ENCODE data around the gene TXNL4A.

TXNL4A gene

DNA sequence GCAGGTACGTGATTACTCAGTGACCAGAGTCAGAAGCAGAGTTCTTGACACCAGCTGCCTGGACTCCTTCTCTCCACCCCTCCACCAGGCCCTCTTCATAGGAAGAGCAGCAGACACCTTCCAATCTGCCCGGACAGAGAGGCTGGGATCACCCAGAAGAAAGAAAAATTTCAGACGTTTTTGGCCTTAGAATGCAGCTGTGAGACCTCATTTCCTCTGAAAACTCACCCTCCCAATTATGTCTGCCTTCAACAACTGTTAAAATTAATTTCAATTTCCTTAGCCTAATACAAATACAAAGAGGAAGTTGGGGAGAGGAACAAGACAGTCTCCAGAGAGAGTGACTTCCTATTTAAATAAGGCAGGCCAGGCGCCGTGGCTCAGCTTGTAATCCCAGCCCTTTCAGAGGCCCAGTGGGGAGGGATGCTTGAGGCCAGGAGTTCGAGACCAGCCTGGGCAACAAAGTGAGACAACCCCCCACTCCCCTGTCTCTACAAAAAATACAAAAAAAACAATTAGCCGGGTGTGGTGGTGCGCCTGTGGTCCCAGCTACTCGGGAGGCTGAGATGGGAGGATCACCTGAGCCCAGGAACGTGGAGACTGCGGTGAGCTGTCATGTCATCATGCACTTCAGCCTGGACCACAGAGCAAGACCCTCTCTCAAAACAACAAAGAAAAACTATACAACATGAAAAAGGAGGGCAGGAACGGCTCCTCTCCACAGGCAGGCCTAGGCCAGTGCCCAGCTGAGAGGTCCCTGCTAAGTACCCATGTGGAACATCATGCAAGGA lies 38.5 kb downstream of the TXNL4A start:
- no peak for DNase-seq (ENCODE audit: low read depth, low spot score)

DNA sequence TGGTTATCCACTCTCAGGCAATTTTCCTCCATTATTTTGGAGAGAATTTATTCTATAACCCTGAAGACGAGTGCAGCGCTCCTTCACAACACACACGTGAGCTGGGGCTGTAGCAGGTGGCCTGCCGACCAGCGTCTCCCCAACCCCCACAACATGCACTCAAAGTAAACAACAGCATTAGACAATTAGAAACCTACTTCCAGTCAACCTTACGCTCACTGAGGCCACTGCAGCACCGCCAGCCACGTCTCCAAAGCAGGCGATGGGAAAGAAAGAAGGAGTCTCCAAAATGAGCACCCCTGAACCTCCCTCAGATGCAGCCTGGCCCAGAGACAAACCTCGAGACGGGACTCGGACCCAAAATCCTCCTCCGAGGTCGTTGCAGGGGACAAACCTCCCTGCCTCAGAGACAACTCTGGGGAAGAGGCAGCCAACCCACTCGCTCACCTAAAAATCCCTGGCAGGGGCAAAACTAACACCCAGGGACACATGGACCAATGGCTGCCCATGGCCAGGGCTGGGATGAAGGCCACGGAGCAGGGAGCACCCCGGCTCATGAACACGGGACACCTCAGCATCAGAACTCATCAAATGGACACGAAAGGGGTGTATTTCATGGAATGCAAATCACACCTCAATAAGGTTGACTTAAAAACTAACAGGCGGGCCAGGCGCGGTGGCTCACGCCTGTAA lies 39.5 kb downstream of the TXNL4A start:
- no peak for DNase-seq (ENCODE audit: low read depth, low spot score)

DNA sequence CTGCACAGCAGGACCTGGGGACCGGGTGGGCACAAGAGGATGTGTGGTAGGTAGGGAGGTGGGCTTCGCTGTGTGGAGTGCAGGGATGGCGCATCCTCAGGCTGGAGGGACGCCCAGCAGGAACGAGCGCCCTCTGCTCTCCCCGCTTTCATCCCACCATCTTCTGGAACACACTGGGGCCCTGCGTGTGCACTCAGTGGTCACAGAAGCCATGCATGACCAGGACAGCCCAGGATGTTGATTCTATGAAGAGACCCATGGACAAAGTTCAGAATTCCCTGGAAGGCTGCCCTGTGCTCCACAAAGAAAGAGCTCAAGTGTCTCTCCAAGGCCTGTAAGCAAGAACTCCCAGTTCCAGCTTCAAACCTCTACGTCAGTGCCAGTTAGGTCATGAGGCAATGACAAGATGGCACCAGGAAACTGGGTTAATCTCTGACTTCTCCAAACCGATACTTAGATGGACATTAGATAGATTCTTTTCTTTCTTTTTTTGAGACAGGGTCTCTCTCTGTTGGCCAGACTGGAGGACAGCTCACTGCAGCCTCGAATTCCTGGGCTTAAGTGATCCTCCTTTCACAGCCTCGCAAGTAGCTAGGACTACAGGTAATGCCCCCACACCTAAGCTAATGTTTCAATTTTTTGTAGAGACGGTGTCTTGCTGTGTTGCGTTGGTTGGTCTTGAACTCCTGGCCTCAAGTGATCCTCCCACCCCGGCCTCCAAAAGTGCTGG lies 40.3 kb downstream of the TXNL4A start:
- DNase-seq (ENCODE audit: low read depth, low spot score): no peak

DNA sequence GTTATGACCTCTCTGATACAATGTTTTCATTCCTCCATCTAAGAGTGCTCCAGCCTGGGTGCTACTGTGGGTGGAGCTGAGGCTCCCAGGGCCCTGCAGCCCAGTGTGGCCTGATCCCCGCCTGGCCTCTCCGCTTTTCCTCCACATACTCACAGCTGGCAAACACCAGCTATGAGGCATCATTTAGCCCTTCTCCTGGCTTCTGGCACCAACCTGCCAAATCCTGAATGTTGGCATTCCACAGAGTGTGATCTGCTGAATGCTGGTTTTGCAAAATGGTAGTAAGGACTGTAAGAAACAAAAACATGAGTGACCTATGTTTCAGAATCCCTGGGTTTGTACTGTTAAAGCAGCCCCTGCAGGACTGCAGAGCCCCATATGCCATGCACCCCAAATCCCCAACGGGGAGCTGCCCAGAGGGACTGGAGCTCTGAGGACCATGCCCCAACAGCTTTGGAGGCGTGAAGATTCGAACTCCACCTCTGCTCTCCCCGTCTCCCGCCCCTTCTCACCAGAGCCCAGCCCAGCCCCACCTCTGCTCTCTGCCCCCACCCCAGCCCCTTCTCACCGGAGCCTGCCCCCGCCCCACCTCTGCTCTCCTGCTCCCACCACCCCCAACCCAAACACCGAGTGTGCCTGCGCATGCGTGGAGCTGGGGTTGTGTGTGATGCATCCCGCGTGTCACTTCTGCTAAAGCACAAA lies 41.2 kb downstream of the TXNL4A start:
- DNase-seq (ENCODE audit: low read depth, low spot score): no peak

DNA sequence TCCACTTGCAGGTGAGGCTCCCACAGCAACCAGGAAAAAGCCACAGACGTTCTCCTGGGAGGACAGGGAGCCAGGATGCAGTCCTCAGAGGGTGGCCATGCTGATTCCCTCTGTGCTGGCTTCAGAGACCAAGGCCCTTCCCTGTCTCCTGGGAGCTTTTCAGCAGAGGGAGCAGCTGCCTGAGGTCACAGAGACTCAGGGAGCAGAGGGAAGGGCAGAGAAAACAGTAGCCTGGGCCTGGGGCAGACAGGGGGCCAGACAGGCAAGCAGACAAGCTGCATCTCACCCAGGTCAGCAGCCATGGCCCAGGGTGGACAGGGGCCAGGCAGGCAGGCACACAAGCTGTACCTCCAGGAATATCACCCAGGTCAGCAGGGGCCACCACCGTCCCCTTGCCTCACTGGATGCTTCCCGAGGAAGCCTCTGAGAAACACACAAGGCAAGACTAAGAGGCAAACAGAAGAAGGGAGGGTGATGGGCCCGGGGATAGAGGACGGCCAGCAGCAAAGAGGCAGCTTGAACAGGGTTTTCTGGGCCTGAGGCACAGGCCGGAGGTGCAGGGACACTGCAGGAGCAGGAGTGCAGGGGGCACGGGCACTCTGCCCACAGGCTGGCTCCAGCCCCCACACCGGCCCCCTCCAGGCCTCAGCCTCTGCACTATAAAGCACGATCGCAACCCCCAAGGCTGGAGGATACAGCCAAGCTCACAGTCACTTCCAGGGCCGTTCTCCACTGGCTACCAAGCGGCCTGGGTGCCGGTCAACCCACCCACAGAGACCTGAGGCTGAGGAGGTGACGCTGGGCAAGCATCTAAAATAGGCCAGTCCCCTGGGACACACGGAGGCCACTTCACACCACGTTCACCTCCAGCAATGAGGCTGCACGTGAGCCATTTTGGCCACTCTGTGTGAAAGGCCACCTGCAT lies 43.0 kb downstream of the TXNL4A start:
- DNase-seq (ENCODE audit: low read depth, low spot score): no peak

DNA sequence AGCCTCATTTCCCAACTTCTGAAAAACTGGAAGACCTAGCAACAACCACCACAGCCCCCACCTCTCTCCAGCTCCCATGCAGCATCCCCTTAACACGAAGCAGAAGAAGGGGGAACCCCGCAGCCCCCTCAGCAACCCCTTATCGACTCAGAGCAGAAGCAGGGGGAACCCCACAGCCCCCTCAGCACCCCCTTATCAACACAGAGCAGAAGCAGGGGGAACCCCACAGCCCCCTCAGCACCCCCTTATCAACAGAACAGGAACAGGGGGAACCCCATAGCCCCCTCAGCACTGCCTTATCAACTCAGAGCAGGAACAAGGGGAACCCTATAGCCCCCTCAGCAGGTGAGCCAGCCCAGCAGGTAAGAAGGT lies 43.6 kb downstream of the TXNL4A start:
- DNase-seq (ENCODE audit: low read depth, low spot score): no peak

DNA sequence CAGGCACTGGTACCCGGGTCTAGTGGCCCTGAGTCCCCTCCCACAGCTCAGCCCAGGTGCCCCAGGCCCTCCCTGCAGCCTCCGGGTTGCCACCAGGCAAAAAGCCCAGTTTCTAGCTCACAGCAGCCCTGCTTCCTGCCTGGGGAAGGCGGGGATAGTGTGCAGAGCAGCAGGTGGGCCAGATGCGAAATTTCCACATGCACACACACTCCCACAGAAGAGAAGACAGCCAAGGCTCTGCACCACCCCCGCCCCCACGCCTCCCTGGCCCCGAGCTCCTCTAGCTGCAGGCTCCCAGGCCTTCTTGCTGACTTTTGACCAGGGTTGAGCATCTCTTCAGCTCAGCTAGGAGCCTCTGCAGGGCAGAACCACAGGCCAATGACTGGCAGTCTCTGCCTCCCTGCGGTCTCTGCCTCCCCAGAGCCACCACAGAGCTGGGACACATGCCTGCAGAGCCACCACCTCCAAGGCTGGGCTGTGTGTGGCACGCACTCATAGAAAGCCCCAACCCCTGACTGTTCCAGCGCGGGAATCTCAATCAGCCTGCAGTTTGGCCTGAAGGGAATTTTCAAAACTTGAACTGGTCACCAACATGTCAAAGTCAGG lies 44.1 kb downstream of the TXNL4A start:
- DNase-seq (ENCODE audit: low read depth, low spot score): peak; percentile 66

DNA sequence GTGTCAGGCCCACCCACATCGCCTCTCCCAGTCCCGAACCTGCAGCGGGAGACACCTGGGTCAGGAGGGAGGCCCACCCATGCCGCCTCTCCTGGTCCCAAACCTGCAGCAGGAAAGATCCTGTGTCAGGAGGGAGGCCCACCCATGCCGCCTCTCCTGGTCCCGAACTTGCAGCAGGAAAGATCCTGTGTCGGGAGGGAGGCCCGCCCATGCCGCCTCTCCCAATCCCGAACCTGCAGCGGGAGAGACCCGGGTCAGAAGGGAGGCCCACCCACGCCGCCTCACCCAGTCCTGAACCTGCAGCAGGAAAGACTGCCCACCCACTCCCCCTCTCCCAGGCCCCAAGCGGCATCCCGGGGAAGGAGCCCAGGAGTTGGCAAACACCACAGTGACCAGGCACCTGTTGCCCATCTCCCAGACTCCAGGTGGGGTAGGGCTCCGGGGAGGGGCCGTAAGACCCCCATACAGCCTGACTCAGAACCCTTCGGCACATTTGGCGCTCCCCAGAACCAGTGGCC lies 44.7 kb downstream of the TXNL4A start:
- no peak for DNase-seq (ENCODE audit: low read depth, low spot score)

DNA sequence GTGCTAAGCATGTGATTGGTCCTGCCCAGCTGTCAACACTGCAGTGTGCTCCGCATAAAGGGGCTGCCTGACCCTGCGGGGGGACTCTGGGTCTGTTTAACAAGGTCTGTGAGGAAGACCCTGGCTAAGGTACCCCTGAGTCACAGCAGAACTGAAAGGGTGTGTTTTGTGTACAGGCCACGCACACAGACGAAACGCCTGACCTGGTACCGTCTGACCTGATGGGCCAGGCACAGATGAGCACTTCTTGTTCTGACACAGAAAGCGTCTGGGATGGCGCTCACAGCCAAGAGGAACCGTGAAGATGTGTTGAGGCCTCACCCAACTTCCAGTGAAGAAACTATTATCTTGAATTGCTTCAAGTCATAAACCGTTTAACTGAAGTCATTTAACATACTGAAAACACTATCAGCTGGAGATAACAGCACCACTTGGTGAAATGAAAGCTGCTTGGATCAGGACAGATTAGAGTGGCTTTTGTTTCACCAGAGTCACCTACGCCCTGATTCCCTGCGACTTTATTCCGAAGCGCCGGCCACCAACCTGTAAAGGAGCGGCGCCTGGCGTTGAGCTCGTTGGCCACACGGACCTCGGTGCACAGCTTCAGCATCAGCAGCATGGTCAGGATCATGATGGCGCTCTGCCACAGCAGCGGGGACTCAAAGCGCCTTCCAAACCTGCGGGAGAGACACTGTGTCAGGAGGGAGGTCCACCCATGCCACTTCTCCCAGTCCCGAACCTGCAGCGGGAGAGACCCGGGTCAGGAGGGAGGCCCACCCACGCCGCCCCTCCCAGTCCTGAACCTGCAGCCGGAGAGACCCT lies 45.4 kb downstream of the TXNL4A start:
- no peak for DNase-seq (ENCODE audit: low read depth, low spot score)

DNA sequence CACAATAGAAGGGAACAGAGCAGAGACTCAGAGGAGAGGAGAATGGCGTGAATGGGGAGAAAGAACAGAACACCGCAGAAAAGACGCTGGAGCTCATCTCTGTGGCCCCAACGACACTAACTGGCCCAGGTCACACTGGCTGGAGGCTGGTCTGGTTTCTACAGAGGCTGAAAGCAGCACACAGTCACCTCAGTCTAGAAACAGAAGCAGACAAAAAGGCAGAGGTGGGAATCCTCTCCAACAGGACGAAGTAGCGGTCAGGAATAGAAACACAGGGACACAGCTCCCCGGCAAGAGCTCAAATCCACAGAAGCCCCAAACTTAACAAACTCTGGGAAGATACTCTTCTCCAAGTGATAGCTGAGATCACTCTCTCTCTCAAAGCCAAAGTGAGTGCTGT lies 46.2 kb downstream of the TXNL4A start:
- no peak for DNase-seq (ENCODE audit: low read depth, low spot score)

DNA sequence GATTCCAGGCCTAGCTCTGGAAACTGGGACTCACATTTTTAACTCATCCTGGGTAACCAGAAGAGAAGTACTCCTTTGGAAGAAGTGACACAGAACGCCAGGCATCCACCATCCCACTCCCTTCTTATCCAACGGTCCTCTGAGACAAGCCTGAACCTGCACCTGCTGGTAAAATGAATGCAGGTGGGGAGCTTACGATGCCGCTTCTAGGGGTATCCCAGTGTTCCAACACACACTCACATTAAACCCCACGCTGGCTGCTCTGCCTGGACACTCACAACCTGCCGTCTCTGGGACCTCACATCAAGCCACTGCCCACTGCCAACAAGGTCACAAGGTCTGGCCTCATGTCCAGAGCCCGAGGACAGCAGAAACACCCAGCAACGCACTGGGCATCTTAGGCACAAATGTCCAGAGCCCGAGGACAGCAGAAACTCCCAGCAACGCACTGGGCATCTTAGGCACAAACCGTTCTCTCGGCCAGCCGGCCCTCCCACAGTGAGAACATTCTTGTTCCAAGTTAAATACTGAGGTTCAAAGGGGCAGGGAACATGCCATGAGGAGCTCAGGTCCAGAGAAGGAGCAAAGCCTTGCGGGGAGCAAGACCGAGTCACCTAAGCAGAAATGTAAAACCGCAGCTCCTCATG lies 46.8 kb downstream of the TXNL4A start:
- no peak for DNase-seq (ENCODE audit: low read depth, low spot score)

DNA sequence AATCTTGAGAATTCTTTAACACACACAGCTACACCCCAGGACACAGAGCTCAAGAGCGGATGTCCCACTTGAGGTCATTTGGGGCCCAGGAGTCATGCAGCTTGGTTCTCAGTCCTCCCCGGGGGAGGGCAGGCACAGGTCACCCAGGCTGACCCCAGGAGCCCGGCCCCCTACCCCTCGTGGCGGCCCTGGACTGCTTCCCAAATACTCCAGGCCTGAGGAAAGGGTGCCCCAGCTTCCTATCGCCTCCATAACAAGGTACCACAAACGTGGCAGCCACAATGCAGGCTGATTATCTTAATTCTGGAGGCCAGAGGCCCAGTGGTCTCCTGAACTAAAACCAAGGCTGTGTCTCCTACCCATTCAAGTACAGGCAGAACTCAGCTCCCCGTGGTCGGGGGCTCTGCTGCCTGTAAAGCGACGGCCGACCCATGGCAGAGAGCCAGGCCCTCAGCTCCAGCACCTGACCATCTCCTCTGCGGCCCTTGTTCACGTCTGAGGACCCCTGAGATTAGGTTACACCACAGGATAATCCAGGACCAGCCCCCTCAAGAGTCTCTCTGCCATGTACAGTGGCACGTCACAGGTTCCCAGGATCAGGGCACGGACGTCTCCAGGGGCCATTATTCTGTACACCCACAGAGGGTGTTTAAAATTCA lies 47.4 kb downstream of the TXNL4A start:
- DNase-seq (ENCODE audit: low read depth, low spot score): no peak

DNA sequence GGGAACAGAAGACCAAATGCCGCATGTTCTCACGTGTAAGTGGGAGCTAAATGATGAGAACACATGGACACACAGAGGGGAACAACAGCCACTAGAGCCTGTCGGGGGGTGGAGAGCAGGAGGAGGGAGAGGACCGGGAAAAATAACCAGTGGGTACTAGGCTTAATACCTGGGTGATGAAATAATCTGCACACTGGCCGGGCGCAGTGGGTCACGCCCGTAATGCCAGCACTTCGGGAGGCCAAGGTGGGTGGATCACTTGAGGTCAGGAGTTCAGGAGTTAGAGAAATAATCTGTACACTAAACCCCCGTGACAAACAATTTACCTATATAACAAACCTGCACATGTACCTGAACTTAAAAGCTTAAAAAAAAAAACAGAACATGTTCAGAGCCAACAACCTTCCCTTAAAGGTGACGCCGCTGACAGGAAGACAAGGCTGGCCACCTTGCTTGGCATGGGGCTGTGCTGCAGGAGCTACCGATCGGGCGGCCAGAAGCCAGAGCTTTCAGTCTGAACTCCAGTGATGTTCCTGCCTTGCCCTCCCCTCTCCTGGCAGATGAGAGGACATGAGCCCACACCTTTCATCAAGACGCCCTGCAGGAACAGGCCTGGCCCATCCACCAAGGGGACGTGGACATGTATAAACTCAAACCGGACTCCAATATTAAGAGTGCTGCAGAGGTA lies 48.1 kb downstream of the TXNL4A start:
- DNase-seq (ENCODE audit: low read depth, low spot score): no peak

DNA sequence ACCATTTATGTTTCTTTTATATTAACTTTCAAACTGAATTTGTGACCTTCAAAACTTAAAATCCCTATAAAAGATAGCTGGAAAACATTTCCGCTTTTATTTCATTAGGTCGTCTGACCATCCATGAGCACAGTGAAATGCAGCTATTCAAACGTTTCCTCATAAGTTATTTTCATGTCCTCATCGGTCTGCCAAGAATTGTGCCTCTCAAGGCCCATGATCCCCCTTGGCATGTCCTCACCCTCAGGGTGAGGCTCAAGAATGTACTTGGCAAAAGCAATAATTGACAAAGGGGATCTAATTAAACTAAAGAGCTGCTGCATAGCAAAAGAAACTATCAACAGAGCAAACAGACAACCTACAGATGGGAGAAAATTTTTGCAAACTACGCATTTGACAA lies 49.3 kb downstream of the TXNL4A start:
- DNase-seq (ENCODE audit: low read depth, low spot score): no peak

DNA sequence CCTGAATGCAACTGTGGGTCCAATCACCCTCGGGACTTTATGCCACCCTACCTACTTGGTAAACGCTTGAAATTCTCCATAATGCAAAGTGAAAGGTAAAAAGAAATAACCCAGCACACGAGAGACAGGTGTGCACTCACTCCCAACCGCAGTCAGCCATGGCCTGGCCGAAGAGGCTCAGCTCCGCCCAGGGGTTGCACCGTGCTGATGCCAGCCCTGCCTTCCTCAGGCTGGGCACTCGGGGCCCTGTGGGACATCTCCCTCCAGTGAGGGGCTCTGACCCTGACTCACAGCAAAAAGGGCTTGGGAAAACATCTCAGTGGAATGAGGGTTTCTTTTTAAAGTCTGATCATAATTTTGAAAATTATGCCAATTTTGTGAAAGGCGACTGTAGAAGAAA lies 50.2 kb downstream of the TXNL4A start:
- no peak for DNase-seq (ENCODE audit: low read depth, low spot score)

DNA sequence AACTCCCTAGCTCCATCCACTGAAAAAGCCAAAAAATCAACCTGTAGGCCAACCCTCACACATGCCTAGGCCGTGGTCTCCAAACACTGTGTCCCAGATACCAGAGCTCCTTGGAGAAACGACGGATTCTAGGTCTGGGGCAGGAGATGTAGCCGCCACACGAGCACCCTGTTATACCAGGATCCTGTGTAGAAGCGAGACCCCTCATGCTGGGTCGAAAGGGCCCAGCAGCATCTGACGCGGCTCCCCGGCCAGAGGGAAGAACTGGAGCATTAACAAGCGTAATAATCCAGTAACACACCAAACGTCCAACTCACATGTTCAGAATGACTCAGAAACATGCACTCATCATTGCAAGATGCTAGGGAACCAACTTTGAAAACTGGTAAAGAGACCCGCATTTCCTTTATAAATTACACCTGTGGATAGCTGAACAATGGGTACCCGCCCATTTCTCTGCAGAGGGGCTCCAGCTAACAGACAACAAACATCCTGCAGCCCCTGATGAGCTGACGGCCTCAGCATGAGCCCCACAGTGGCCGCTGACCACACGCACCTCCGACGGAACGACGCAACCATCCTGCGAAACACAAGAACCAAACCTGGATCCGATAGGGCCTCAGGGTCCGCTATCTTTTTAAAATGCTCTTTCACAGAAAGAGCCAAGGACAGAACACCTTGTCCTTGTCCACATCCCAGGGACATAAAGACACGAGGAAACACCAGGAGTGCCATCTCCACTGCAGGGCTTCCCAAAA lies 51.1 kb downstream of the TXNL4A start:
- no peak for DNase-seq (ENCODE audit: low read depth, low spot score)

DNA sequence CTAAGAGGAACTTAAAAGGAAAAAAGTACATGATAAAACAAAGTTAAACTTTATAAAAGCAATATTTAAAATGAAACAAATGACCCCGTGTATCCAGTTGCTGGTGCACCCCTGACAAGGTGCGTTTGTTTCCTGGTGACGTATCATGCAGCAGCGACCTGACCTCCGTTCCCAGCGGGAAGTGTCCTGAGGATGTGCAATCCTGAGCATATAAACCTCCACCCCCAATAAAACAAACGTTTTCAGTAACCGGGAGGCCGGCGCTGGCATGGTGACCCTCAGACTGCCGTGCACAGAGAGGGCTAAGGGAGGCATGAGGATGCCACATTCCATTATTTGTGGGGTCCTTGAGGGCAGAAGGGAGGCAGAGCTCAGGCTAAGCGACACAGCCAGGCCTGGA lies 51.7 kb downstream of the TXNL4A start:
- no peak for DNase-seq (ENCODE audit: low read depth, low spot score)
